Measurements from ENCODE around the gene AURKAIP1.
A peak's percentile ranks its signal among the peaks of the same experiment; 100 is the strongest.
"Not testable (repeated sequence)": the region's sequence is repeated elsewhere in the genome, so short reads cannot be mapped to it uniquely, and the experiment has no call there.

AURKAIP1 gene

GRCh38 chr1:1374929-1375662, at the start of gene AURKAIP1:
AURKAIP1 (minus strand) TSS chr1:1375207; CDS start chr1:1374756, 451 bp downstream.
- peak; percentile 100 for DNase-seq

GRCh38 chr1:1424707-1425106, 49.7 kb upstream of the AURKAIP1 start:
- no peak for DNase-seq

GRCh38 chr1:1423245-1423597, 48.2 kb upstream of the AURKAIP1 start:
- DNase-seq = no peak

GRCh38 chr1:1422465-1423244, 47.6 kb upstream of the AURKAIP1 start:
- DNase-seq = peak; percentile 73

- DNase-seq = no peak
These were observed 47.0 kb upstream of the AURKAIP1 start for GRCh38 chr1:1421907-1422464.

GRCh38 chr1:1421147-1421906, 46.3 kb upstream of the AURKAIP1 start, which contains the start of gene ANKRD65:
ANKRD65 (minus strand) TSS chr1:1421276; CDS start chr1:1421005, 271 bp downstream.
- no peak for DNase-seq

- no peak for DNase-seq
These were observed 45.7 kb upstream of the AURKAIP1 start for GRCh38 chr1:1420654-1421141.

- no peak for DNase-seq
These were observed 45.0 kb upstream of the AURKAIP1 start for GRCh38 chr1:1419813-1420653.

GRCh38 chr1:1419363-1419812, 44.4 kb upstream of the AURKAIP1 start:
- DNase-seq = no peak

GRCh38 chr1:1418464-1419362, 43.7 kb upstream of the AURKAIP1 start:
- DNase-seq = no peak

GRCh38 chr1:1417825-1418463, 42.9 kb upstream of the AURKAIP1 start:
- not testable (repeated sequence) for DNase-seq

GRCh38 chr1:1417396-1417795, 42.4 kb upstream of the AURKAIP1 start:
- DNase-seq = not testable (repeated sequence)

- DNase-seq = no peak
These were observed 40.7 kb upstream of the AURKAIP1 start for GRCh38 chr1:1415751-1416150.

GRCh38 chr1:1412311-1412902, 37.4 kb upstream of the AURKAIP1 start:
- DNase-seq = not testable (repeated sequence)

GRCh38 chr1:1411626-1412025, 36.6 kb upstream of the AURKAIP1 start:
- DNase-seq = no peak

GRCh38 chr1:1410238-1410637, 35.2 kb upstream of the AURKAIP1 start:
- not testable (repeated sequence) for DNase-seq

- DNase-seq = peak; percentile 40
These were observed 32.8 kb upstream of the AURKAIP1 start for GRCh38 chr1:1407636-1408318.

- peak; percentile 92 for DNase-seq
These were observed 32.0 kb upstream of the AURKAIP1 start, which contains the start of gene MRPL20 for GRCh38 chr1:1406821-1407635. MRPL20 (minus strand) TSS chr1:1407293; CDS start chr1:1407217, 76 bp downstream.

All from EL (cell line).